RKO (cell line): ENCODE results near the gene TMEM59.
"Not testable (repeated sequence)": the region's sequence is repeated elsewhere in the genome, so short reads cannot be mapped to it uniquely, and the experiment has no call there.

Source experiments
- DNase-seq: peaks from one replicate; pipeline ENCODE4 v3.0.0-alpha.2; 2016; ENCODE audit warnings: low spot score

Gene TMEM59

GRCh38 chr1:54012863-54013262 lies 40.1 kb downstream of the TMEM59 start:
- DNase-seq: no peak

GRCh38 chr1:54012008-54012325 lies 41.0 kb downstream of the TMEM59 start:
- no peak for DNase-seq

GRCh38 chr1:54011316-54012007 lies 41.5 kb downstream of the TMEM59 start:
- no peak for DNase-seq

- DNase-seq: no peak
These were observed 42.4 kb downstream of the TMEM59 start for GRCh38 chr1:54010415-54011117.

- DNase-seq: no peak
These were observed 43.6 kb downstream of the TMEM59 start for GRCh38 chr1:54009406-54009805.

GRCh38 chr1:54008876-54009275 lies 44.1 kb downstream of the TMEM59 start:
- no peak for DNase-seq

- DNase-seq: no peak
These were observed 45.4 kb downstream of the TMEM59 start for GRCh38 chr1:54007613-54008012.

GRCh38 chr1:54006508-54006907 lies 46.5 kb downstream of the TMEM59 start:
- DNase-seq: no peak

- DNase-seq: no peak
These were observed 48.4 kb downstream of the TMEM59 start for GRCh38 chr1:54004481-54005049.

GRCh38 chr1:54003750-54004480 lies 49.1 kb downstream of the TMEM59 start:
- not testable (repeated sequence) for DNase-seq

GRCh38 chr1:54003249-54003646 lies 49.8 kb downstream of the TMEM59 start:
- no peak for DNase-seq

- no peak for DNase-seq
These were observed 50.3 kb downstream of the TMEM59 start for GRCh38 chr1:54002544-54003248.

GRCh38 chr1:54001591-54001990 lies 51.4 kb downstream of the TMEM59 start:
- DNase-seq: no peak

GRCh38 chr1:53999920-54000319 lies 53.1 kb downstream of the TMEM59 start:
- no peak for DNase-seq

GRCh38 chr1:53998223-53998622 lies 54.8 kb downstream of the TMEM59 start:
- no peak for DNase-seq

GRCh38 chr1:53995683-53996082 lies 57.3 kb downstream of the TMEM59 start:
- no peak for DNase-seq

GRCh38 chr1:53994516-53994915 lies 58.5 kb downstream of the TMEM59 start:
- DNase-seq: not testable (repeated sequence)

- no peak for DNase-seq
These were observed 60.7 kb downstream of the TMEM59 start for GRCh38 chr1:53992085-53992874.

- no peak for DNase-seq
These were observed 65.1 kb downstream of the TMEM59 start for GRCh38 chr1:53987880-53988279.

- DNase-seq: no peak
These were observed 66.5 kb downstream of the TMEM59 start for GRCh38 chr1:53986458-53986857.

- no peak for DNase-seq
These were observed 68.3 kb downstream of the TMEM59 start for GRCh38 chr1:53984726-53985125.

GRCh38 chr1:53982763-53983104 lies 70.3 kb downstream of the TMEM59 start:
- no peak for DNase-seq
